ENCODE results near the gene PABPC3.

PABPC3 gene

DNA sequence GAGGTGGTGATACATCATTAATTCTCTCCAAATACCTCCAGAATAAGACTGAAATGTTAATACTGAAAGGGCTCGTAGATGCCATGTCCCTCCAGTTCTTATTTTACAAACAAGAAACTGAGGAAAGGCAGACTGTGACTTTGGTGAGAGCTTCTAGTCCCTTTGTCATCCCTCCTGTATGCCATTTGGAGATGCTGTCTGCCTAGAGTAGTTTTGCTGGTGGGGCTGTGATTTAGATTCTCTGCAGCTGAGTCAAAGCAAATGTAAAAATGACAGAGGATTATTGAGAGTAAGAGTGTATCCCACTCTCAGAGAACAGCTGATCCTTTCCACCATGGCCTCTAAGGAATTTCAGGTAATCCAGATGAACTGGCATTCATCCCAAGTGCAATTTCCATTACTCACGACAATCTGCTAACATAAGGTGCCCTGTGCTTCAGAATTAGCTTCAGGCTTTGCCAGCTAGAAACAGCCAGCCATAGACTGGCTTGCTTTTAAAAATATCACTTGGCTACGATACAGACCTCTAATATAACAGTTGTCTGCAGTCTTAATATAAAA is 16.8 kb downstream of the PABPC3 start:
- DNase-seq = no peak

DNA sequence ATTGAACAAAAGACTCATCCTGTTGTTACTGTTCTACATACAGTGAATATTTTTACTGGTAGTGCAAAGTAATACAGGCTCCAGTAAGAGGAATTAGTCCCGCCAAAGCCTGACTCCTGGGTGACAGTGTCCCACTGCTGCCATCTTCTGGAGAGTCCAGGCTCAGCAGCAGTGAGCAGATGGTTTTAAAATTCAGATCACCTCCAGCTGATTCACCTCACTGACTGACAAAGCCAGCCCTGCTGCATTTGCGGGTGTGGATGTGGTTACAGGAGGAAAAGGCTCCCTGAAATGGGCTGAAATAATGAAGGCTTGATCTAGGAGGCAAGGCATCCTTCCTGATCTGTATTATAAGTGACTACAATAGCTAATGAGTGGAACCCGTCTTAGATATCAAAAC is 18.3 kb downstream of the PABPC3 start:
- DNase-seq = peak; percentile 78

DNA sequence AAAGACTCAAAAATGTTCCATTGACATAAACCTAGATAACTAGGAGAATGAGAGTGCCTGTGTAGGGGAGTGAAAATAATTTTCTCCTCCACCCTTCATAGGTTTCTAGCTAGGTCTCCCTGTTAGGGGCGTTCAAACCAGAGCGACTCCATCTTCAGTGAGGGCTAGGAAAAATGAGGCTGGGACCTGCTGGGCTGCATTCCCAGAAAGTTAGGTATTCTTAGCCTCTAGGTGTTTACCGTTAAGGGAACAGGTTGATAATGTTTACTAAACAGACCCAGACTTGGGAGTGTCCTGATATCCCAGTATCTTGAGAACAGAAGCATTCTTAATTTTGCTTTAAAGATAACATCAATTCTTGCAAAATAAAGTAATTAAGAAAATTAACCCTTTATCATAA is 20.1 kb downstream of the PABPC3 start:
- DNase-seq = no peak

DNA sequence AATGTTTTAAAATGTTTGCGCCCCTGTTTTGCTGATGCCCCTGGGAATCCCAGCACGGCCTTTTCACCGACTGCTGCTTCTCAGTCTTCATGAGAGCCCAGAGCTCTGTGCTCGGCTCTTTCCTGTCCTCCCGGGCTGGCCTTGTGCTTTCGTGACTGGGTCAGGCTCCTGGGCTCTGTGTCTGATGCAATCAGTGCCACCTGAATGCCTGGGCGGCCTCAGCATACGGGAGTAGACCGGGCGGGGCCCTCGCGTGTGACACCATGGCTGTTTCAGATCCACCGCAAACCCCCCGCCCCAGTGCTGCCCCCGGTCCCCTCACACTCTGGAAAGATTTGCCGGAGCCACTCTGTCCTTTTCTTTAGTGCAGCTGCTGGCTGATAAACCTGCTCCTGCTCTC is 21.4 kb downstream of the PABPC3 start:
- no peak for DNase-seq

DNA sequence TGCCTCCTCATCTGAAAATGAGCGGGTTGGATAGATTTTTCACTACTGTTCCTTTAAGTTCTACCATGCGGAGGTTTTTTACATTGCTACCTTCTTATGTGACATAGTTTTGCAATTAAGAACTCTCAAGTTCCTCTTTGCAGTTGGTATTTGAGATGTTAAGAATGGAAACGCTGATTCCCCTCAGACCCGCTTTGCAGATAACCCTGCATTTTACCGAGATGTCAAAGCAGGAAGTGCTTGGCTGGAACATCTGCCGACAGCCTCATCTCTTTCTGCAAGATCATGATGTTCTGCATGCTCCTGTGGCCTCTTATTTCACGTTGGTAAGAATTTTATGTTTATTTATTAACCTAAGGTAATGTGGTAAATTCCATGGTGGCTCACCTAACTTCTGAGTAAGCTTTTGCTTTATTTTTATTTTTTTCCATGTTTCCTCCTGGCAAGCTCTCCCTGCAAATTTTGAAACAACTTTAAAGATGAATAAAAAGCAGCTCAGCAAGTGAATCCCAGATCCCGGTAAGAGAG is 22.5 kb downstream of the PABPC3 start:
- DNase-seq = no peak

DNA sequence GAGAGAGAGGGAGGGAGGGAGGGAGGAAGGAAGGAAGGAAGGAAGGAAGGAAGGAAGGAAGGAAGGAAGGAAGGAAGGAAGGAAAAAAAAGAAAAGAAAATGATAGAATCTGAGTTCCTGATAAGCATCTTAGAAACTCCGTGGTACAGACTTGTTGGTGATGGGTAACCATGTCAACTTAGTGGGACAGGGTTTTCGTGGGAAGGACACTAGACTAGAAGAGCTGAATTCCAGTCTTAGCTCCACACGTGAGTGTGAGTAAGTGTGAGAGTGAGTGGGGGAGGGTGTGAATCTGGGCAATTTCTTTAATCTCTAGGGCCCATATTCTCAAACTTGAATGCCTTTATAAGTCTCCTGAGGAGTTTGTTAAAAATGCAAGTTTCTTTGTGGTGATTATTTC is 35.0 kb downstream of the PABPC3 start:
- no peak for DNase-seq

DNA sequence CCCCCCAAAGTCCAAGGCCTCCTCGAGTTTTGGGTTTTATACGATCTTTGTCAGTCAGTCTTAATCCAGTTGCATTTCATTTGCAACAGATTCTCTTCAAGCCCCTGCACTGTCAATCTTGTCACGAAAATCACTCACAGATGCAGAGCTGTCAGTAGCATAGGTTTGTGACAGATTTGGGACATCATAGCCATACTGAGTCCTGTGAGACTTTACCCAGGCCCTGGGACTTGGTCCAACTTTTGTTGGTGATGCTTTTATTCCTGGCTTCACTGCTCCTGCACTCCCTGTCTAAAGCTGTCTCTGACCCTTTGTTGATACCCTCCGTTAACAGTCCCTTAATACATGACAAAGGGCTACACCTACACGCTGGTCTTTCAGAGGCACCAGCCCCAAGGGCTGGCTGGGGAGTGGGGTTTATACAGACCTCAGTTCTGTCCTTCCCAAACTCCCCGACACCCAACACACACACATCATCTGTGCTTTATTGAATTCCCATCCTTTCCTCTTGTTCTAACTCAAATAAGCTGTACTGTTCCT is 36.0 kb downstream of the PABPC3 start:
- no peak for DNase-seq

DNA sequence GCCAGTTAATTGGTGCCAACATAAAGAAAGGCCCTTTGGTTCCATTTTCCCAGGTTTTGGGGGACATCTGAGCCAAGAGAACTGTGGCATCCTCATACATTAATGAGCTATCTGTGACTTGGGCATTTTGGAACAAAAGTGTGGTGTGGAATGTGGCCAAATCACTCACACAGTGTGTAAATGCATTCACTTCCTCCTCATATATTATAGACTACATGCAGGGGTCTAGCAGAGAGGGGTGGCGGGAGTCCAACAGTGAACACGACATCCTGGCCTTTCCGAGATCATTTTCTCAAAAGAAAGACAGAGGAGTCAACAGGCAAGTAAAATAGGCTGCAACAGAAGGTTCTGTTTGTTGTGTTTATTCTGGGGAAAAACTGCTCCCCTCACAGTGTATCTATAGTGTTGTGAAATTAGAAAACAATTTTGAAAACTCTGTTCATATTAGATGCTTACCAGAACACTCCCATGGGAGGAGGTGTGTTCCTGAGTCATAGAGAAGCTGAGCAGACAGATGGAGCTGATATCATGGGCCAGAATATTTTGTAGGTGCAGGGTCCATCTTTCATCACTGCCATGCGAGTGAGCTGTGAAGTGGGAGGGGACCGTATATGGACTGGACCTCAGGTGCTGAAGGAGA is 36.9 kb downstream of the PABPC3 start:
- DNase-seq = no peak

DNA sequence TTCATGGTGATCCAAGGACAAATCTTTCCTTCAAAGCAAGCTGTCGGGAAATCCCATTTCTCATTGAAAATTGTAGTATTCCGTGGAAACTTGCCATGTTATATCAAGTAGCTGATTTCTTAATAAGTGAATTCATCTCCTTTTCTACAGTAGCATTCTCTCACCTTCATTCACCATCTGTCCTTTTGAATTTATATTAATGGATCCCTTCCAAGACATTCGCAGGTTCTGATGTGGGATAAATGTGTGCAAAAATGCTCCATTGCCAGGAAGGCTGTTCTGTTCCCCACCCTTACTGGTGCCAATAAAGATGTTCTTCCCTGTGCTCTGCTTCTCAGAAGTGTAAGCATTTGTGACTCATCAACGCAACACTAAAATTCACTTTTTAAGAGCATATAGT is 40.0 kb downstream of the PABPC3 start:
- DNase-seq = no peak

DNA sequence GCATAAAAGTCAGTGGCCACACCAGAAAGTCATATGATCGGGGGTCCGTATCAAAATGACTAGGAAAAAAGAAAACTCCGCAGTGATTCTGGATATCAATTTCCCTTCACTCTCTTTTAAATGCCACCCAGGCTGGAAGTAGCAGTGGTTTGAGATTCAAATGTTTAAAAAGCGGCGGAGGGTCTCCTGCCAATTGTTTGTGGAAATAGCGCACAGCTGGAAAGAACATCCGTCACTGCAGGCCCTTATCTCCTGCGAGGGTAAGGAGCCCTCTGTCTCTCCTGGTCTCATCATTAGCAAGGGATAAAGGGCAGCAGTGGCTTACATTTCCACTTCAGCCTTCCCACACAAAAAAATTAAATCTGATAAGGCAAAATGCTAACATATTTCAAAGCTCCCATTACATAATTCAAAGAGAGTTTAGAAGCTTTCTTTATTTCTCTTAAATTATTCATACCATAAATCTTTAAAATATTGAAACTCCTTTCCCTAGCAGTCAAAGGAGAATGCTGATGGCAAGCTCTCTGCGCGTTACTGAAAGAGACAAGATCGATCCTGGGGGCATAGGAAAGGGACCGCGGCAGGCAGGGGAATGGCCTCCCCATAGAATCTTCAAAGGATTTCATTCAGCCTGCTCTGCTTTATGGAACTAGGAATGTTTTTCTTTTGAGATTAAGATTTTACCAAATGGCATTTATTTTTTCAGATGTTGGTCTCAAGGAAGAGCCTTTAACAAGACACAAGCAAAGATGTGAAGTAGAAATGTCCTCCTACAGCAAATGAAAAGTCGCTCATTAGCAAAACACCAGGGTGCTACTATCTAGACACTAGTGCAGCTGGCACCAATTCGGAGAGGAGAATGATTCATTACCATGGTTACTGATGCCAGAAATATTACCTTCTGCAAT is 41.2 kb downstream of the PABPC3 start:
- no peak for DNase-seq

DNA sequence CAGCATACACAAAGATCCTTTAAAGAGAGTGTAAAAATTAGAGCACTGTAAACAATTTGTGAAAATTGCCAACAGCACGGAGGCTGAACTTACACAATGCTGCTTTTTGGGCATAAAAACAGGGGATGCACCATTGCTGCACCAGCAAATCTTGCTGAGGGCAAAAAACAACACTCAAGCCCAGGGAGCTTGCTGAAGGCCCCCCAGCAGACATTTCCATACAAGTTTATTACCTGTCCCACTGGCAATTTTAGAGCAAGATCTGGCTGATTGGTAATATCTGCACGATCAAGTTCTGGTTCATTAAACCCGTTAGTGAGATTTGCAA is 41.8 kb downstream of the PABPC3 start:
- DNase-seq = no peak

DNA sequence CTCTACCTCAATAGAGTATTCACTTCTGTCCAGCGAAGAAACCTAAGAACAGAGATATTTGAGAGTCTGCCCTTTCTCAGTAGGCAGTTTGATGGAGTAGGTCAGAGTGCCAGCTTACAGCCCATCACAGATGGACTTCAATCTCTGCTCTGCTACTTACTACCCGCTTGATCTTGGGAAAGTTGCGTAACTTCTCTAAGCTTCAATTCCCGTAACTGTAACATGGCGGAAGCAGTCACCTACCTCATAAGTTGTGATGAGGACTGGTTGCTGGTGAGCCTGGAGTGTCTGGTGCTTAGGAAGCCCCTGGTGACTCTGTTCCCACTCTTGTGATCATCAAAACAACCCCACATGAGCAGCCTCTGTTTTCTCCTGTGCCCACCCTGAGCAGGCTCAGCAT is 45.1 kb downstream of the PABPC3 start:
- no peak for DNase-seq

DNA sequence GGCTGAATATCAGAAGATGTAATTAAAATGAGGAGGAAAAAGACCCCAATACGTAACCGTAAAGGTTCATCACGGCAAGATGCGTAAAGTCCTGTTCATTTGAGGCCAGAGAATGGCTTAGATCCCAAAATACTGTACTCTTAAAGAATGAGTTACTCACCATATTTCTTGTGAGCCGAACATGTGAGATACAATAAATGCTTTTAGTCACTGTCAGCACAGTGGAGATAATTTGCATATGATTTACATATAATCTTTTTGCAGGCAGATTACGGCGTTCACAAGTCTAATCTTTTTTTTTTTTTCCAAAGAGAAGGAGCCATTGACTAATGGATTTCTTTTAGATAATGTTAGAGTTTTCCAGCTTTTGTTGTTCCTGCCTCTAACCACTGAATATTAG is 47.8 kb downstream of the PABPC3 start:
- no peak for DNase-seq

DNA sequence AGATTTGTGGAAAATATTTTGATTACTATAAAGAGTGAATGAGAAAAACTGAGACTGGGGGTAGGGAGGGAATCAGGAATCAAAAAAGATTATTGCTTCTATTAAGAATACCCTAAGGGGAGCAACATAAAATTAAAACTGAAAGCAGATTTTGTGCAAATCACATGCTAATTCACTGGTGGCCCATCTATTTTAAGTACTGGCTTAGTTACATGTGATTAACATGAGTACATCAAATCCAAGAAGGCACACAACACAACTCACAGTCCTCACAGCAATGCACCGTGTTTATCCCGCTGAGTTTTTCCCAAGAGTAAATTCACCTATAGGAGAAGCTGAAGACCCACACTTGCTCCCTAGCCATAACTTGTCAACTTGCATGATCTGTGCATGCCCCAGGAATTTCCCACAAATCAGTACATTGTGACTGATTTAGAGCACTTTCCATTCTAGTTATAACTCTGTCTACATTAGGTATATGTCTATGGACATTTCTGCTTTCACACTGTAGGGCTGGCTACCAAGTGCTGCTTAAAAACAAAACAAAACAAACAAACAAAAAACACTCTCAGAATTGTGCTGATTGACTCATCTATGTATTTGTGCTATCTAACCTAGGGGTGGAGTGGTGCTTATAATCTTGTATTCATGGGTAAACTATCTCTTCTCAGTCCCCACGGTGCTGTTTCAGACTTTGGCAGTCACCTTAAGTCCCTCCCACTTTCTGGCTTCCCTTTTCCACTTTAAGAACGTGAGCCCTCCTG is 51.9 kb downstream of the PABPC3 start:
- no peak for DNase-seq

DNA sequence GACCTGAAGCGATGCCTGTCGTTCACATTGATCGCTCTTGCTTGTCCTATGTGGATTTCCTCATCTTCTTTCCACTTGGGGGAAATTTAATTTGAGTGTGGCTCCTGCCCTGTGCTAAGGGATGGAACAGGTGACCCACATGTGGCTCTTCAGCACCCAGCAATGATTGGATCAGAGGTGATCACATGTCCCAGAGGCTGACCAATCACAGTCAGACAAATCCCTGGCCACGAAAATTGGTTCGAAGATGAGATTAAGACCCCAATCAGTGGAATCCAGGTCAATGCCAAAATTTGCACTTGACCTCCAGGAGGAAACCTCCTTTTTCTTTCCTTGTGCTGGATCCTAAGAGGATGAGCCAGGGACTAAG is 52.5 kb downstream of the PABPC3 start:
- no peak for DNase-seq

Data from right forelimb (tissue), 1 donor.